ENCODE measurements around the gene RB1.
"Not testable (repeated sequence)": the region's sequence is repeated elsewhere in the genome, so short reads cannot be mapped to it uniquely, and the experiment has no call there.

GRCh38 chr13:48422003-48422402 lies 118.5 kb downstream of the RB1 start:
- TF ChIP-seq POLR2A, CTCF (IDR thresholded peaks at IDR 0.05): not testable (repeated sequence)
